Measurements from ENCODE around the gene KLRC4.

KLRC4 gene

DNA sequence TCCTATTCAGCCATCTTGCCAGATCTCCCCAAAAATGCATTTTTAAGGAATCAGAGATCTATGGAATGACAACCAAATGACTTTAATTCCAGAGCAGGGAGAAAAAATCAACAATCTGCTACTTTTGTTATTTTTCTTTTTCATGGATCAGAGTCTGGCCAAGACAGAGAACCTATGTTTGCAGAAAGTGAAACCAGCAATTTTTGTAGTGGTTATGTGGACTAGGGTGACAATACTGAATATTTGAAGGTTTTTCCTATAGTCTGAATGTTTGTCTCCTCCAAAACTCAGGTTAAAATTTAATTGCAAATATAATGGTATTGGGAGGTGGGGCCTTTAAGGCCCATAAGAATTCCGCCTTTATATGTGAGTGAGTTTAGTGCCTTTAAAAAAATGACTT, 50.6 kb downstream of the KLRC4 start:
- no peak for TF ChIP-seq CTCF (conservative IDR thresholded peaks at IDR 0.05; ENCODE audit: control insufficient read depth, insufficient read depth, low read depth, low read length)
- no peak for DNase-seq (ENCODE audit: low read depth)
- no peak overlapping the region for H3K4me3 ChIP-seq (ENCODE audit: control insufficient read depth, low read depth, low read length)

GRCh38 chr12:10358131-10358530, 51.4 kb downstream of the KLRC4 start:
- no peak overlapping the region for H3K4me3 ChIP-seq (ENCODE audit: control insufficient read depth, low read depth, low read length)
- DNase-seq (ENCODE audit: low read depth) = no peak
- no peak for TF ChIP-seq CTCF (conservative IDR thresholded peaks at IDR 0.05; ENCODE audit: control insufficient read depth, insufficient read depth, low read depth, low read length)
